Panc1 (cell line): ENCODE results near the gene KAZN.

Experiments
- TCF7L2 ChIP-seq: IDR thresholded peaks from 2 replicates; pipeline ENCODE4 v1.6.1; 2011; ENCODE audit warnings: mild to moderate bottlenecking, low read depth, low read length, inconsistent platforms
- TF ChIP-seq, protein P1 (sequence below): fragments of 450-650 bp; IDR thresholded peaks from 2 replicates; pipeline ENCODE4 v1.5.1; 2017; ENCODE audit warnings: mild to moderate bottlenecking

DNA sequence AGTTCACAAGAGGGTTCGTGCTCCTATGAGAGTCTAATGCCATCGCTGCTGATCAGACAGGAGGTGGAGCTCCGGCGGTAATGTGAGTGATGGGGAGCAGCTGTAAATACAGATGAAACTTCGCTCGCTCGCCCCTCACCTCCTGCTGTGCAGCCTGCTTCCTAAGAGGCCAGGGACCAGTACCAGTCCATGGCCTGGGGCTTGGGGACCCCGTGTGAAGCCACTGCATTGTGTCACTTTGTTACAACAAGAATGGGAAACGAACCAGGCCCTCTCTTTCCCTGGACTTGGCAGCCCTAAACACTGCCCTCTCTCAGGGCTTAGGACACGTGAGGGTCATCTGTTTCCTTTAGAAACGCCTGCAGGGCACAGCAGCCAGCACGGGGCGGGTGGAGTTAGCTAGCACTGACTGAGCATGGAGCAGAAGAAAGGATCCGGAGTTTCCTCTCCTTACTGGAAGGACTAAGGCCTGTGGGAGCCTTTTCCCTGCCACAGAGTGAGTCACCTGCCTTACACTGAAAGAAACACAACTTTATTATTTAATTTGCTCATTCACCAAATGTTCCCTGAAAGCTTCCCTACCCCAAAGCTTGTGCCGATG lies 369.9 kb downstream of the KAZN start:
- TF ChIP-seq, protein P1, sequence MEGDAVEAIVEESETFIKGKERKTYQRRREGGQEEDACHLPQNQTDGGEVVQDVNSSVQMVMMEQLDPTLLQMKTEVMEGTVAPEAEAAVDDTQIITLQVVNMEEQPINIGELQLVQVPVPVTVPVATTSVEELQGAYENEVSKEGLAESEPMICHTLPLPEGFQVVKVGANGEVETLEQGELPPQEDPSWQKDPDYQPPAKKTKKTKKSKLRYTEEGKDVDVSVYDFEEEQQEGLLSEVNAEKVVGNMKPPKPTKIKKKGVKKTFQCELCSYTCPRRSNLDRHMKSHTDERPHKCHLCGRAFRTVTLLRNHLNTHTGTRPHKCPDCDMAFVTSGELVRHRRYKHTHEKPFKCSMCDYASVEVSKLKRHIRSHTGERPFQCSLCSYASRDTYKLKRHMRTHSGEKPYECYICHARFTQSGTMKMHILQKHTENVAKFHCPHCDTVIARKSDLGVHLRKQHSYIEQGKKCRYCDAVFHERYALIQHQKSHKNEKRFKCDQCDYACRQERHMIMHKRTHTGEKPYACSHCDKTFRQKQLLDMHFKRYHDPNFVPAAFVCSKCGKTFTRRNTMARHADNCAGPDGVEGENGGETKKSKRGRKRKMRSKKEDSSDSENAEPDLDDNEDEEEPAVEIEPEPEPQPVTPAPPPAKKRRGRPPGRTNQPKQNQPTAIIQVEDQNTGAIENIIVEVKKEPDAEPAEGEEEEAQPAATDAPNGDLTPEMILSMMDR = no peak
- TF ChIP-seq TCF7L2 = no peak
